Measurements from ENCODE around the gene ANK2. TPM values are rescaled to one million over a fixed set of nuclear protein-coding genes. Genes with fewer than 3 reads are reported as not detected.

Gene ANK2
- total RNA-seq, 3 donors from 2014 or later = 7.6 to 69.3 (median 21.0) TPM

GRCh38 chr4:113070755-113071154 is 21.3 kb downstream of the ANK2 start:
- Histone ChIP-seq H3K36me3 (ENCODE audit: low read depth) (no peaks in the 10 kb centered on the region), H3K4me3 (no peak overlapping the region), H3K9me3 (no peaks in the 10 kb centered on the region), H3K4me1 (ENCODE audit: low read depth) (no peaks in the 10 kb centered on the region)
- intact Hi-C loops (cut with DNase I, micrococcal nuclease) = no loop called here
- no peak for TF ChIP-seq CTCF (IDR thresholded peaks at IDR 0.05)
- no peak for DNase-seq
- ATAC-seq = no peak

GRCh38 chr4:113071274-113071673 is 21.8 kb downstream of the ANK2 start:
- DNase-seq (no peak), ATAC-seq (no peak)
- H3K4me1 ChIP-seq (ENCODE audit: low read depth) = no peaks in the 10 kb centered on the region
- no peak for TF ChIP-seq CTCF (IDR thresholded peaks at IDR 0.05)
- intact Hi-C loops (cut with DNase I, micrococcal nuclease) = no loop called here
- no peaks in the 10 kb centered on the region for H3K9me3 ChIP-seq
- no peak overlapping the region for H3K4me3 ChIP-seq
- H3K36me3 ChIP-seq (ENCODE audit: low read depth) = no peaks in the 10 kb centered on the region

GRCh38 chr4:113071805-113072204 is 22.4 kb downstream of the ANK2 start:
- Histone ChIP-seq H3K4me3 (no peak overlapping the region), H3K4me1 (ENCODE audit: low read depth) (no peaks in the 10 kb centered on the region), H3K9me3 (no peaks in the 10 kb centered on the region), H3K36me3 (ENCODE audit: low read depth) (no peaks in the 10 kb centered on the region)
- TF ChIP-seq CTCF (IDR thresholded peaks at IDR 0.05) = no peak
- intact Hi-C loops (cut with DNase I, micrococcal nuclease) = no loop called here
- DNase-seq = no peak
- no peak for ATAC-seq

- no peaks in the 10 kb centered on the region for H3K4me1 ChIP-seq (ENCODE audit: low read depth)
- no peak overlapping the region for H3K4me3 ChIP-seq
- H3K9me3 ChIP-seq = no peaks in the 10 kb centered on the region
- H3K36me3 ChIP-seq (ENCODE audit: low read depth) = no peaks in the 10 kb centered on the region
- DNase-seq (no peak), ATAC-seq (no peak)
- TF ChIP-seq CTCF (IDR thresholded peaks at IDR 0.05) = no peak
- intact Hi-C loops (cut with DNase I, micrococcal nuclease) = no loop called here
Measured at GRCh38 chr4:113073451-113074005, 24.1 kb downstream of the ANK2 start.

GRCh38 chr4:113077575-113077974 is 28.1 kb downstream of the ANK2 start:
- no peak for DNase-seq
- TF ChIP-seq CTCF (IDR thresholded peaks at IDR 0.05) = no peak
- Histone ChIP-seq H3K36me3 (ENCODE audit: low read depth) (no peaks in the 10 kb centered on the region), H3K4me3 (no peak overlapping the region), H3K9me3 (no peaks in the 10 kb centered on the region), H3K4me1 (ENCODE audit: low read depth) (no peaks in the 10 kb centered on the region)
- intact Hi-C loops (cut with DNase I, micrococcal nuclease) = no loop called here
- ATAC-seq = no peak

GRCh38 chr4:113078066-113078465 is 28.6 kb downstream of the ANK2 start:
- H3K4me1 ChIP-seq (ENCODE audit: low read depth) = no peaks in the 10 kb centered on the region
- no peak overlapping the region for H3K4me3 ChIP-seq
- TF ChIP-seq CTCF (IDR thresholded peaks at IDR 0.05) = no peak
- ATAC-seq (no peak), DNase-seq (no peak)
- no peaks in the 10 kb centered on the region for H3K9me3 ChIP-seq
- intact Hi-C loops (cut with DNase I, micrococcal nuclease) = no loop called here
- H3K36me3 ChIP-seq (ENCODE audit: low read depth) = no peaks in the 10 kb centered on the region

Measured in mucosa of descending colon (tissue), 3 donors.